H4 (cell line): ENCODE measurements around the gene RNASE9. TPM values are rescaled to one million over a fixed set of nuclear protein-coding genes. Genes with fewer than 3 reads are reported as not detected.
"Not testable (repeated sequence)": the region's sequence is repeated elsewhere in the genome, so short reads cannot be mapped to it uniquely, and the experiment has no call there.

Experiments used
- DNase-seq: peaks from one replicate; pipeline ENCODE4 v3.0.0-alpha.2; 2015; ENCODE audit warnings: low spot score
- total RNA-seq: library from RNA; depleted of rRNA; stranded (reverse); fragments of >200 nt; shearing (Covaris generic); gene quantifications from 2 replicates; pipeline ENCODE4 v1.2.3, GENCODE V29; 2014; rRNA removed

The RNASE9 gene
- total RNA-seq: not detected in 2 replicates

- DNase-seq: no peak
Measured at GRCh38 chr14:20560961-20561360, at the start of gene RNASE9. RNASE9 (minus strand) TSS chr14:20561047.

- peak; percentile 80 for DNase-seq
Measured at GRCh38 chr14:20610002-20610765, 49.3 kb upstream of the RNASE9 start.

- peak; percentile 84 for DNase-seq
Measured at GRCh38 chr14:20609215-20610001, 48.6 kb upstream of the RNASE9 start.

DNA sequence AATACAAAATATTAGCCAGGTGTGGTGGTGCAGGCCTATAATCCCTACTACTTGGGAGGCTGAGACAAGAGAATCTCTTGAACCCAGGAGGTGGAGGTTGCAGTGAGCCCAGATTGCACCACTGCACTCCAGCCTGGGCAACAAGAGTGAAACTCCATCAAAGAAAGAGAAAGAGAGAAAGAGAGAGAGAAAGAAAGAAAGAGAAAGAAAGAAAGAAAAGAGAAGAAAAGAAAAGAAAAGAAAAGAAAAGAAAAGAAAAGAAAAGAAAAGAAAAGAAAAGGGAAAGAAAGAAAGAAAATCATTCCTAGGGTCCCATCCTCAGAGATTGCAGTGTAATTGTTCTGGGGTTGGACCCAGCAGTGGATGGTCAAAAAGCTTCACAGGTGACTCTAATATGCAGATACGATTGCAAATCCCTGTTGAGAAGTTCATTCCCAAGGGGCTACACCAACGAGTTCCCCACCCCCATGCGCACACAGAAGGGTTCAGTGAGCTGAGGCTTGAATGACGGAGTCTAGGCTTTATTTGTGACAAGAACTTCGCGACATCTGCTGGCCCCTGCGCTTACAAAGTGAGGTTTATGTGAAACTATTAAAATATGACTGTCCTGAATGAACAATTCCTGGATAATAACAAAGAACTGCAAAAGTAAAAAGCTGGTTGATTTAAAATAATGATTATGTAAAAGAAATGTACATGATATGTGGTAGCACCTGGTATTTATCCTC is 47.7 kb upstream of the RNASE9 start:
- DNase-seq: no peak

- no peak for DNase-seq
Measured at GRCh38 chr14:20607617-20608016, 46.8 kb upstream of the RNASE9 start.

DNA sequence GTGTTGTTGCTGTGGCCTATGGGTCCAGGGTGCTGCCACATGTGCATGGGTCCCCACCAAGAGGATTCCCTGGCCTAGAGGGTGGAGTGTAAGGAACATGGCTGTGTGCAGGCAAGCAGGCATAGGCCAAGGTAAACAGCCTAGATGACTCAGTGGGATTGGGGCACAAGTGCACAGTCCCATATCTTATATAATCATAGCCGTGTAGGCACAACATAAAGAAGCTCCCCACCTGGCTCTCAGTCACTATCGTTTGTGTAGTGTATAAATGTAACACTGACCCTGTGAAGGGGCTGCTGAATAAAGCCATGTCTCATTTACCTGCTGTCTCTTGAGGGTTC is 46.0 kb upstream of the RNASE9 start:
- DNase-seq: no peak

DNA sequence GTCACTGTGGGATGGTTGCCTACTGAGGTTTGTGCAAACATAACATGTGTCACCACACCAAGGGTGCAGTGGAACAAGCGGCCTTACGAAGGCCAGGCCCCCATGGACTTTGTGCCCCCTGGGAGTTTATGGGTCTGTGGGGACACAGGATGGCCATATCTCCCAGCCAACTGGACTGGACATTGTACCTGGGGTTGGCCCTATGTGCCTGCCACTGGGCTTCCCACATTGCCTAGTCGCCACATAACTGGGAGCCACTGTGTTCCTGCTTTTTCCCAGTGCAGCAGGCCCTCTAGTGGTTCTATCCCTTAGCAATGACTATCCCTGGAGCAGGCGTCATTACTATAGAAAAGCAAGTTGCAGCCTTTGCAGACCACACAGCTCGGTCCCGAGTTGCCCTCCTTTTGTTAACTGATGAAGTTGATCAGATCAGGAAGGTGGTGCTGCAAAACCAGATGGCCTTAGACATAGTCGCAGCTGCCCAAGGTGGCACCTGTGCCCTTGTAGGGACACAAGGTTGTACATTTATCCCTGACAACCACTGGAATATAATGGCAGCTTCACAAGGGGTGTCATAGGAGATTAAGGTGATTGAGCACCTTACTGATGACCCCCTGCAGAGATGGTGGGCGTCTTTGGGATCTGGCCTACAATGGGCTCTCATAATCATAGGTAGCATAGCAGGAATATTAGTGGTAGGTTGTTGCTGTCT is 45.5 kb upstream of the RNASE9 start:
- peak; percentile 51 for DNase-seq

GRCh38 chr14:20603813-20604690 is 43.2 kb upstream of the RNASE9 start:
- DNase-seq: no peak

- no peak for DNase-seq
Measured at GRCh38 chr14:20602583-20602982, 41.7 kb upstream of the RNASE9 start.

DNA sequence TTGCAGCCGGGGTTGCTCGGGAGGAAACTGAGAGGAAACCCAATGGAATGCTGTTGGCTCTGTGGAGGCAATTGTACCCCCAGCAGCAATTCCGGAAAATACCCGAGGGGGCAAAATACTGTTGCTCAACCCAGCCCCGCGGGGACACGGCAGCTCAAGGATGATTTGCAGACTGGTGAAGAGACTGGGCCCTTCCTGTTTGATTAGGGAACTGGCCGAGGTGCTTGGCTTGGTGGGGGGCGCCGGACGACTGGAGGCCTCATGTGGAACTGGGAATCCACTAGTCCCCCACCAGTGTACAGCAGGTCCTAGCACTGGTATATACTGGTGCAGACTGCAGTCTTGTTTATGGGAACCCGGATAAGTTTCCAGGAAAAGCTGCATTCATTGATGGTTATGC is 40.7 kb upstream of the RNASE9 start:
- no peak for DNase-seq

- DNase-seq: no peak
Measured at GRCh38 chr14:20597108-20597507, 36.3 kb upstream of the RNASE9 start.

- DNase-seq: not testable (repeated sequence)
Measured at GRCh38 chr14:20595726-20596125, 34.9 kb upstream of the RNASE9 start.

GRCh38 chr14:20592574-20592973 is 31.7 kb upstream of the RNASE9 start:
- DNase-seq: no peak

- DNase-seq: no peak
Measured at GRCh38 chr14:20591235-20591634, 30.4 kb upstream of the RNASE9 start, which contains the start of gene RNASE12. RNASE12 (minus strand) TSS chr14:20591376; CDS start chr14:20590723, 653 bp downstream.

- no peak for DNase-seq
Measured at GRCh38 chr14:20587489-20588154, 26.8 kb upstream of the RNASE9 start, which contains the start of gene RNASE11. RNASE11 (minus strand) TSS chr14:20588001.

GRCh38 chr14:20583908-20584307 is 23.1 kb upstream of the RNASE9 start:
- no peak for DNase-seq

- no peak for DNase-seq
Measured at GRCh38 chr14:20583142-20583541, 22.3 kb upstream of the RNASE9 start.

DNA sequence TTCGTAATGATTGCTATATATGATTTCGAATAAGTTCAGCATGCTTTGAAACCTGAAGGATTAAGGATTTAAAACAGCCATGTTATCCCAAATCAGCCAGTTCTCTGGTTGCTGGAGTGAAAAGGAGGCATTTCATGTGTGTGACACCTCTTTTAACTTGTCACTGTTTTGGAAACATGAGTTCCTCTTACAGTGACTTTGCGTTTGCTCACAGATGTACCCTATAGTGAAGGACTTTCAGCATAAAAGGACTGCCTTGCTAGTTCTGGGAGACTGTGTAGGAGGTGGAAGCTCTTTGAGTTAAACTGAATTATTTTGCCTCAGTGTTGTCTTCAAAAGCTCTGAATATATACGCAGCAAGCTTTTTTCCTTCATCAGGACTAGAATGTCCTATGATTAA is 19.4 kb upstream of the RNASE9 start:
- no peak for DNase-seq

- DNase-seq: no peak
Measured at GRCh38 chr14:20578784-20579502, 18.1 kb upstream of the RNASE9 start.
